NCI-H82 treated with DMSO at 0.1 percent for 48 hours (cell line): ENCODE results near the gene IRF9.
A peak's percentile ranks its signal among the peaks of the same experiment; 100 is the strongest.

Experiments used
- DNase-seq: peaks from one replicate; lab custom pipeline; 2025; ENCODE audit not compliant: unreplicated experiment; lab: John Stamatoyannopoulos, UW

IRF9 gene

GRCh38 chr14:24160850-24161804, at the start of gene IRF9:
IRF9 (plus strand) TSS chr14:24161265; CDS start chr14:24162145, 880 bp downstream.
- peak; percentile 89 for DNase-seq

DNA sequence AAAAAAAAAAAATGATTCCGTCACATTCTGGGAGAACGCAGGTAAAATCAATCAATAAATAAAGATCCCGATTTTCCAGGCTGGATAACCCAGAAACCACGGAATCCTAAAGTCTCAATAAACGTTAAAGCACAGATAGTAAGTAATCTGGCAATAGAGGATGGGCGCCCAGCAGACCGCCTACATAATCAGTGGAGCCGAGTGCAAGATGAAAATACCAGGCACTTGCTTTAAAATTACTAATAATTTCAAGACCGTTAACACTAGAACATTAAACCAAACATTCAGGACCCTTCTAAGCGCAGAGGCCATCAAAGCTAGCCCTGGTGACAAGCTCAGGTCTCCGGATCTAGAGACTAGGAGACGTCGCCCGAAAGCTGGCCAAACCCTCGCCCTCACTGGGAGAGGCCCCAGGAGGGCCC, 47.7 kb upstream of the IRF9 start:
- no peak for DNase-seq

DNA sequence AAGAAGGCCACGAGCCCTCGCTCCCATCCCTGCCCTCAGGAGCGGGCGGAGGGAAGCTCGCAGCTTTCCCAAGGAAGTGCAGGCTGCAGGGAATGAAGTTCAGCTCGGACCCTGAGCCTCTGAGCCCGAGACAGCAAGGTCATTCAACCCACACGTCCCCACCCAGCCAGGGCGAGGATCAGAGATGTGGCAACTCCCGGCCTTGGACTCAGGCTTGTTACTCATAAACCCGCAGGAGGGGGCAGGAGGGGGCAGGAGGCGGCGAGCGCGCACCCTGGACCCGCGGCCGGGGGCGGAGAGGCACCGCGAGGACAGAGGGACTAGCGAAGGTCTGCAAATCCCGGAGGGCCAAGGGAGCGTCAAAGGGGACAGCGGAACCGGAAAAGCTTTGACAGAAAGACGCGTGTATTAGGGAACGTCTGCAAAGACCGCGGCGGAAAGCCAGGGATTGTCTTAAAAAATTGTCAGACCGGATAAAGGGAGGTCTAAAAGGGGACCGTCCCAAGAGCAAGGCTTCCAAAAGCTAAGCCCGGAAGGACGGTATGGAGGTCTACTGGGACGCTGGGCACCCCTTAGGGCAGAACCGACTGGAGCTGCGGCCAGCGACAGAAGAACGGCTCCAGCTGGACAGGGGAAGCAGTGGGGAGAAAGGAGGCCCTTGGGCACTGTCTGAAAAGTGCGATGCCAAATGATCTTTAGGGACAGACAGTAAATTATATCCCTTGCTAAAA, 47.1 kb upstream of the IRF9 start:
- DNase-seq = peak; percentile 71

- peak; percentile 97 for DNase-seq
Measured at GRCh38 chr14:24114532-24115421, 46.3 kb upstream of the IRF9 start, which contains the start of the genes DCAF11 and NRL. DCAF11 (plus strand) TSS chr14:24114777; CDS start chr14:24115595, 818 bp downstream. NRL (minus strand) TSS chr14:24114949; CDS start chr14:24082848, 32,101 bp downstream.

DNA sequence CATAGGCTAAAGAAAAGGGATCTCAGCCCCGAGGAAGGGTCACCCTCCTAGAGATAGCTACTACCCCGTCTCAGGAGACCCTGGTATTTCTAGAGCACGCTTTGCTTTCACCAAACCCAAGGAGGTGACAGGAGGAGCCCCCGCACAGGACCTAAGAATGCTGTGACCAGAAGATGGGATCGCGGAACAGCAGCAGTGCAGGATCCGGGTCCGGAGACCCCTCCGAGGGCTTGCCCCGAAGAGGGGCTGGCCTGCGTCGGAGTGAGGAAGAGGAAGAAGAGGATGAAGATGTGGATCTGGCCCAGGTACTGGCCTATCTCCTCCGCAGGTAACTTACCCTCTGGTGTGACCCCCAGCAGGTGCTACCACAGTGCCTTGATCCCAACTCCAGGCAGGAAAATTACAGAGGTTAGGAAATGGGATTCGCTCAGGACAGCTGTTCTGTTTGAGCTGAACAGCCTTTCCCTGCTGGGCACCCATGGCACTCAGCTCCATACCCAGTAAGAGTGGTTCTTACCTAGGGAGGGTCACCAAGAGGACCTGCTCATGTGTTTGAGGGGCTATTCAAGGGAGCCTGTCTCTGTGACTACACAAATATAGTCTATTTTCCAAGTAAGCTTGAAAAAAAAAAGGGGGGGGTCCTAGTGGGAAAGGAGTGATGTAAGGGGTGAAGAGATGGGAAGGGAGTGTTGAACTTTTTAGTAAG, 45.5 kb upstream of the IRF9 start:
- no peak for DNase-seq

DNA sequence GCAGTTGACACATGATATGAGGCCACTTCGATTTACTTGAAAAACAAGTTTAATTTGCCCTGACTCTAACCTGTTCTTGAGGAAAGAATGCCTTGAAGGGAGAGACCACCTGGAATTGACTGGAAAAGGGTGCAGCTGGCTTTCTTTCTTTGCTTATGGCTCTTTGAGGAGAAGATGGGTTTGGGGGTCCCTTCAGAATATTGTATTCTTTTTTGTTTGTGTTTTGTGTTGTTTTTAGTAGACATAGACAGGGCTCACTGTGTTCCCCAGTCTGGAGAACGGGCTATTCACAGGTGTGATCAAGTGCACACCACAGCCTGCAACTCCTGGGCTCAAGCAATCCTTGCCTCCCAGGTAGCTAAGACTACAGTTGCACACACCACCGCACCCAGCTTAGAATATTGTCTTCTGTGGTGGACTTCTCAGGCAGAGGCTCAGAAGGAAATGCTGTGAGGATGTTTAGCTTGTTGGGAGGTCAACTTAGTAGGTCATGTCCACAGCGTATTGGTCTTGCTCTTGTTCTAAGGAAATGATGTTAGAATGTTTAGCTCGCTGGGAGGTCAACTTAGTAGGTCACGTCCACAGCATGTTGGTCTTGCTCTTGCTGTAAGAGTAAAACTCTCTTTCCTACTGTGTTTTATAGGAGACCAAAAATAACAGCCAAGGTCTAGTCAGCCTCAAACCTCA, 44.8 kb upstream of the IRF9 start:
- no peak for DNase-seq

GRCh38 chr14:24117179-24117578, 43.9 kb upstream of the IRF9 start:
- DNase-seq = no peak

GRCh38 chr14:24119691-24120090, 41.4 kb upstream of the IRF9 start:
- DNase-seq = no peak

DNA sequence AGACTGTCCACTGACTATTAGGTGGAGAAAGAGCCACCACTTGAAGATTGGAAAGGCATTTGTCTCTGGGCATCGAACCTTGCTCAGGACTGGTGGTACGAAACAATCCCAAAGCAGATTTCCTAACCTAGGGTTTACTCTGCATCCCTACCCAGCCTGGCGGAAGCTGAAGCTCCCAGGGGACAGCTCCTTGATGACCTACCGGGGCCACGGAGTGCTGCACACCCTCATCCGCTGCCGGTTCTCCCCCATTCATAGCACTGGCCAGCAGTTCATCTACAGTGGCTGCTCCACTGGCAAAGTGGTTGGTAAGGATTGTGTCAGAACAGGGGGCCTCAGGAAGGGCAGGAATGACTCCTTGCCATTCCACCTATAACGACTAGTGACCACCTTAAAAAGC, 39.9 kb upstream of the IRF9 start:
- no peak for DNase-seq

GRCh38 chr14:24122416-24122815, 38.6 kb upstream of the IRF9 start:
- DNase-seq = no peak

DNA sequence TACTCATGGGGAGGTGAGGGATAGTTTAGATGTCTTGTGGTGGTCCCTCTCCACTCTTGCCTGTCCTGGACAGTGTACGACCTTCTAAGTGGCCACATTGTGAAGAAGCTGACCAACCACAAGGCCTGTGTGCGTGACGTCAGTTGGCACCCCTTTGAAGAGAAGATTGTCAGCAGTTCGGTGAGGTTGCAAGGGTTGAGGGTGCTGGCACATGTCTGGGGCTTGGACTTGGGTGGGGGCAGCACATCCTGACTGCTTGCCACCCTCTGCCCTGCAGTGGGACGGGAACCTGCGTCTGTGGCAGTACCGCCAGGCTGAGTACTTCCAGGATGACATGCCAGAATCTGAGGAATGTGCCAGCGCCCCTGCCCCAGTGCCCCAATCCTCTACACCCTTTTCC, 38.2 kb upstream of the IRF9 start:
- DNase-seq = no peak

DNA sequence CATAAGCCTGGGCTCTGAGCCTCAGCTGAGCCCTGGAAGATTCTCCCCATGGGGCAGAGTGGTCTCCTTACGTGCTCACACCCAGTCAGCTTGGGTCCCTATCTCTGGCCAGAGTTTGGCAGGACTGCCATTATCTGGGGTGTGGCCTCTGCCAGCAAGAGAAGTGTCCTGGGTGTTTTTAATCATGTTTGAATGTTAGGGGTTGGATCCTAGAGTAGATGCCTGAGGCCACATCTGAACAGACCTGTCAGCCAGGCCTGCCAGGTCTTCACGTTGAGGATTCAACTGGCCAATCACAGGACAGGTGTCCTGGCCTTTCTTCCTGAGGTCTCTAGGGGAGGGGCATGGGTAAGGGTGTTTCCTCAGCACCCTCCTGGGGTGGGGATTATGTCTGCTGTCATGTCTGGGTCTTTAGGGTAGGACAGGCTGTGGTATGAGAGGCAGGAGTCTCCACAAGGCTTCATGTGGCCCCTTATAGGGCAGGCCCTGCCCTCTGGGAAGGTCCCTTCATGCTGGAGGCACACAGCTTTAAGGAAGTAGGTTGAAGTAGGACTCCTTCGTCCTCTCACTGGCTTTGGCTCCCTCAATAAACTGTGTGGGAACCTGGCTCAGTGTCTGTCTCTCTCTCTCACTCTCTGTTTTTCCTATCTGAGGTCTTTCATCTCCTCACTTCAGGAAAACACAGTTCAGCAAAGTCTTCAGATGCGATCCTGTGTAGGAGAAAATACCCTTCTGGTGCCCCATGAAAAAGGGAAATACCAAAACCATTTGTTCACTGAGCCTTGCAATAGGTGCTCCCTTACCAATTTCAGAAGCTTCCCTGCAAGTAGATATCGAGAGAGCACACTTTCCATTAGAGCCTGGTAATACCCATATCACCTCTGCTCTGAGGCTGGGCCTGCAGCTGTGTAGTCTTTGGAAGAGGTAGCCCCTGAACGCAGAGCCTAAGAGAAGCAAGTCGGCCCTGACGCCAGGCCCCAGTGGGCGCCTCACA, 37.3 kb upstream of the IRF9 start:
- no peak for DNase-seq

DNA sequence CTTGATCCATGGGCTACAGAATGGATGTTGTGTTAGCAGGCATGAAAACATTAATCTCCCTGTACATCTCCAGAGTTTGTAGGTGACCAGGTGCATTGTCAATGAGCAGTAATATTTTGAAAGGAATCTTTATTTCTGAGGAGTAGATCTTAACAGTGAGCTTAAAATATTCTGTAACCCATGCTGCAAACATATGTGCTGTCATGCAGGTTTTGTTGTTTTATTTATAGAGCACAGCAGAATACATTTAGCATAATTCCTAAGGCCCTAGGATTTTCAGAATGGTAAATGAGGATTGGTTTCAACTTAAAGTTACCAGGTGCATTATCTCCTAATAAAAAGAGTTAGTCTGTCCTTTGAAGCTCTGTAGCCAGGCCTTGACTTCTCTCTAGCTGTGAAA, 34.1 kb upstream of the IRF9 start:
- no peak for DNase-seq

DNA sequence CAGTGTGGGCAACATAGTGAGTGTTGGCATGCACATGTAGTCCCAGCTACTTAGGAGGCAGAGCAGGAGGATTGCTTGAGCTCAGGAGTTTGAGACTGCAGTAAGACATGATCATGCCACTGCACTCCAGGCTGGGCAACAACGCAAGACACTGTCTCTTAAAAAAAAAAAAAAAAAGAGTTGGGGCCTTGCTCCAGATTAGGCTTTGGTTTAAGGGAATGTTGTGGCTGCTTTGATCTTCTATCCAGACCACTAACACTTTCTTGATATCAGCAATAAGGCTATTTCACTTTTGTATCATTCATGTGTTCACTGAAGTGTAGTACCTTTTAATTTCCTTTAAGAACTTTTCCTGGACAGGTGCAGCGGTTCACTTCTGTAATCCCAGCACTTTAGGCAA, 33.4 kb upstream of the IRF9 start:
- DNase-seq = no peak

- no peak for DNase-seq
Measured at GRCh38 chr14:24129410-24129998, 31.6 kb upstream of the IRF9 start.

DNA sequence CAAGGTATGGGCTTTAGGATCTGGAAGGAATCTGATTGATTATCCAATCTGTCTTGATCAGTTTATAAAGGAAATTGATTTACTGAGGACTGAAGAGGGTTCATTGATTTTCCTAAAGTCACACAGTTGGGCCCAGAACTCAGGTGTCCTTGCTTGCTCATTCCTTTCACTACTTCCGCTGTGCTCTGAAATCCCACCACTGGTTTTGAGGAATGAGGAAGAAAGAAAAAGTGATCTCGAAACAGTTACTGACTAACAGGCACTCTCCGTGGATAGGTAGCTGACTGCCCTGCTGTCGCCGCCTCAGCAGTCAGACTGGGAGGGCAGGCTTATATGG, 30.7 kb upstream of the IRF9 start, which contains the start of gene FITM1:
TSS of gene FITM1 (plus strand) at position 280 of the 337 bp plus-strand sequence. CDS start 905 bp downstream, outside the sequence.
- no peak for DNase-seq

GRCh38 chr14:24130717-24131548, 30.1 kb upstream of the IRF9 start:
- no peak for DNase-seq
